ENCODE data around the gene TEDDM1.

The TEDDM1 gene

DNA sequence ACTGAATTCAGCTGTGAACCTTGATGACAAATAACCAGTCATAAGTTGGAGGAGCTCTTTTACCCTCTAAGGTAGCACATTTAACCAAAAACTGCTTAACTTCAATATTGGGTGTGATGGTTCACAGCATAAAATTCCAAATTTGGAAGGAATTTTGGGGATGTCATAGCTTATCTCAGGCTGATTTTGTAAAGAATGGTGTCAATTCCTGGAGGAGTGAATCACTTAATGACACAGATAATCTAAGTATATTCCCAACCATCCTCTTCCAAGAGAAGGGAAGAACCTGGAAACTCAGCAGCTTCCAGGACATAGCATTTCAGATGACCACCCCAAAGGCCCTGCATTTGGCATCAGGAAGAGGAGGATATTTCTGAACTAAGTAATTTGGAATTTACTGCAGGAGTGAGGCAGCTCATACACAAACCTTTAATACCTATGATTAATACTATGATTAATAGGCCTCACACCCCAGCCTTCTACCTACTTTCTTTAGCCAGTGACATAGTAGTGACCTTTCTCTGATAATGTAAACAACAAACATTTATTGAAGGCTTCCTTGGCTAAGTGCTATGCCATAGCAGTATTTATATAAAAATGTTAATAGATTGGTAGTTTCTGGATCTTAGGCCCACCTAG is 23.4 kb downstream of the TEDDM1 start:
- DNase-seq (ENCODE audit: extremely low read depth, low read depth): no peak
- TF ChIP-seq CTCF (IDR thresholded peaks at IDR 0.05; ENCODE audit: low read depth, low read length): no peak

- TF ChIP-seq CTCF (IDR thresholded peaks at IDR 0.05; ENCODE audit: low read depth, low read length): no peak
- no peak for DNase-seq (ENCODE audit: extremely low read depth, low read depth)
These were observed 26.2 kb downstream of the TEDDM1 start for GRCh38 chr1:182374101-182374834.

- no peak for TF ChIP-seq CTCF (IDR thresholded peaks at IDR 0.05; ENCODE audit: low read depth, low read length)
- no peak for DNase-seq (ENCODE audit: extremely low read depth, low read depth)
These were observed 29.9 kb downstream of the TEDDM1 start for GRCh38 chr1:182370532-182370931.

GRCh38 chr1:182368903-182369302 is 31.6 kb downstream of the TEDDM1 start:
- no peak for TF ChIP-seq CTCF (IDR thresholded peaks at IDR 0.05; ENCODE audit: low read depth, low read length)

DNA sequence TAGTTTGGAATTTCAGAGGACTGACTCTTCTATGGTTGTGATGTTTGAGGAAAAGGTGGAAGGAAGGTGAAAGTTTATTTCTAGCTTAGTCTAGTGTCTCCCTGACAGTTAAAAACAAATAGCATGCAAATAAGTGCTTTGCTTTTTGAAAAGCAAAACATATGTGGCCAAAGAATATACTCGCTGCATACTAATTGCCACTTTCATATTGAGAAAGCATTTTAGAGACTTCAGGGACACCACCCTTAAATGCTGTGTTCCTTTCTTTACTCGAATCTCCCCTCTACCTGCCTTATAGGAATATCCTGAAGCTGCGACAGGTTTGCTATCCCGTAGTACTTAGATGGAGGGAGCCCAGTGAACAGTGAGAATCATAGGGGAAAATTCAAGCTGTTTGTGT is 32.1 kb downstream of the TEDDM1 start:
- DNase-seq (ENCODE audit: extremely low read depth, low read depth): no peak
- TF ChIP-seq CTCF (IDR thresholded peaks at IDR 0.05; ENCODE audit: low read depth, low read length): no peak

More at GRCh38 chr1:182368903-182369302, 31.6 kb downstream of the TEDDM1 start:
- DNase-seq (ENCODE audit: extremely low read depth, low read depth): no peak

DNA sequence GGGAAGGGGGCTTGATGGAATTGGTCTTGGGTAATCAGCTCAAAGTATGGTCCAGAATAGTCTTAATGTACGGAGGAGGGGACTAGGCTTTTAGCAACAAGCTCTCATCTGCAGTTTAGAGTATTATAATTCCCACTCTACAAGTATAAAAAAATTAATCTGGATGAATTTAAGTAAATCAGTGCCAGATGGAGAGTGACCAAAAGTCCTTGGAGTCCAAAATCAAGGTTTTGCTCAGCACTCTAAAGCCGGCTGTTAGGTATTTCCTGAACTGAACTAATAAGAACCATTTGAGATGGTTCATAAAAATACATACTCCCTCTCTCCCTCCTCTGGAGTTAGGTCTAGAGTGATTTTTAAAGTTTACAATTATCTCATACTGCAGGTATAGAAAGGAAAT is 32.5 kb downstream of the TEDDM1 start:
- TF ChIP-seq CTCF (IDR thresholded peaks at IDR 0.05; ENCODE audit: low read depth, low read length): no peak

DNA sequence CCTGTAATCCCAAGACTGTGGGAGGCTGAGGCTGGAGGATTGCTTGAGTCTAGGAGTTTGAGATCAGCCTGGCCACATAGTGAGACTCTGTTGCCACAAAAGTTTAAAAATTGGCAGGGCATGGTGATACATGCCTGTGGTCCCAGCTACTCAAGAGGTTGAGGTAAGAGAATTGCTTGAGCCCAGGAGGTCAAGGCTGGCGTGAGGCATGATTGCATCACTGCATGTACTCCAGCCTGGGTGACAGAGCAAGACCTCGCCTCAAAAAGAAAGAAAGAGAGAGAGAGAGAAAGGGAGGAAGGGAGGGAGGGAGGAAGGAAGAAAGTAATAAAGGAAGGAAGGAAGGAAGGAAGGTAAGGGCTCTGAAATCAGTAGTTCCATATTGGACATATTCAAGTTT is 33.9 kb downstream of the TEDDM1 start:
- no peak for TF ChIP-seq CTCF (IDR thresholded peaks at IDR 0.05; ENCODE audit: low read depth, low read length)

More for the DNA sequence above, 32.5 kb downstream of the TEDDM1 start:
- DNase-seq (ENCODE audit: extremely low read depth, low read depth): no peak

More for the DNA sequence above, 33.9 kb downstream of the TEDDM1 start:
- DNase-seq (ENCODE audit: extremely low read depth, low read depth): no peak
